Kidney glomerular epithelial cell (primary cell): Measurements from ENCODE around the gene DCPS.
A peak's percentile ranks its signal among the peaks of the same experiment; 100 is the strongest.

Experiments
- DNase-seq: peaks from one replicate; lab custom pipeline; 2025; lab: John Stamatoyannopoulos, UW

The DCPS gene

DNA sequence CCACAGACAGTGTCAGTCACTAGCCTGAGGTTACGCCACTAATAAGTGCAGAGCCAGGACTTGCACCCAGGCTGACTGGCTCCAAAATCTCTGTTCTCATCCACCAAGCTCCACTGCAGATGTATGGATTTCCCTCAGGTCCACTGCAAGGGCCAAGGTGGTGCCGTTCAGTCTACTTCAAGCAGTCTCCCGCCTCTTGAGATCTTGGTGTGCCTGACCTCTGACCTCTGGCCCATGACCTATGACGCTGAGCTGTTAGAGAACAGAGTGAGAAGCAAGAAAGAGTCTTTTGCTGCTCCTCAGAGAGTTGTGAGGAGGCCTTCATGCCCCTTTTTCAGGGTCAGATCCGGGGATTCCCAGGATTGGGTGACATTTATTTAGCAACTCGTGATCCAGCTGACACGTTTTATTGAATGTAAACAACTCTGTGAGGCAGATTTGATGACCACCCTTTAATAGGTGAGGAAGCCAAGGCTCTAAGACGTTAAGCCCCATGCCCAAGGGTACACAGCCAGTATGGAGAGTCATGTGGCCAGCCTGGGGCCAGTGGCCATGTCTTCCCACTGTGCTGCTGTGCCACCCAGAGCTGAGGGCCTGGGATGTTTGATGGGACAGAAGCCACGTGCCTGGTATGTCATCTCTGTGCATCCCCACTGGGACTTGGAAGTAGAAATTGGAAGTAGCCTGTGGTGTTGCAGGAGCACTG is 25.2 kb downstream of the DCPS start:
- DNase-seq, result no peak

DNA sequence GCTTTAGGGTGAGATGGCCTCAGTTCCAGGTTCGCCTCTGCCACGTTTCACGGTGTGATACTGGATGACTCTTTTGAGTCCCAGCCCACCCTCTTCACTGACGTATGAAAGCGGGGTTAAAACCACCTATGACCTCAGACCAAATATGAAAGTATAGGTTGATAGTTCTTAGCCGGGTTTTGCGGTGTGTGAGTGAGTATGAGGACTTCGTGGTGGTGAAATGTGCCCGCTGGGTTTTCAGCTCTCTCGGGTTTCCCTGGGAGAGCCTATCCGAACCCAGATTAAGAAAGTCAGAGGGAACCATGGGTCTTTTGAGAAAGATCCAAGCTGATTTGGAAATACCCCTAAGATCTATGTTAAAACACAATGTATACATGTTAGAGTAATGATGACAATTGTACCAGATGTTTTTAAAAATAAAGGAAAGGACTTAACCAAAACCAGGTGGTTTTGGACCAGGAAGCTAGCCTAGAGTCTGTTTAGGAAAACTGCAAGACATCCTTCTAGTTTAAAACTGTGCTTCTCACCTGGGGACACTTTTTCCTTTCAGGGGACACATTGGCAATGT is 25.9 kb downstream of the DCPS start:
- DNase-seq, result no peak

- DNase-seq, result no peak
These were observed 27.4 kb downstream of the DCPS start for GRCh38 chr11:126331286-126331685.

- peak; percentile 40 for DNase-seq
These were observed 28.4 kb downstream of the DCPS start for GRCh38 chr11:126332221-126332711.

GRCh38 chr11:126333142-126333541 is 29.3 kb downstream of the DCPS start:
- DNase-seq, result no peak

- DNase-seq, result no peak
These were observed 31.0 kb downstream of the DCPS start for GRCh38 chr11:126334659-126335462.

GRCh38 chr11:126335463-126335760 is 31.6 kb downstream of the DCPS start:
- DNase-seq, result no peak

DNA sequence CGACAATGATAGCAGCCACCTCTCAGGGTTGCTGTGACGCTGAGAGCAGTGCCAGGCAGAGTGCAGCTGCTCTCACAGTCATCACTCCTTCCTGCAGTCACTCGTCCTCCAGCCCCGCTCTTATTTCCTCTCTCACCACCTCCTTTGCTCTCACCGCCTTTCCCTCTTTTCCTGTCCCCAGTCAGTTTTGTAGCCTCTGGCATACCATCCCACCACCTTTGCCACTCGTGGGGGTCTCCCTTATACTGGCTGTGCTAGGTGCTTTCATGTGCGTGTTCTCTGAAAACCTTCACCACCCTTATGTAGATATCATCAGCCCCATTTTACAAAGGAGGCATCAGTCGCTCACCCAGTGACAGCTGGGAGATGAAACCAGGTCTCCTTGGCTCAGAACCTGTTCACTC is 32.3 kb downstream of the DCPS start:
- DNase-seq, result no peak

DNA sequence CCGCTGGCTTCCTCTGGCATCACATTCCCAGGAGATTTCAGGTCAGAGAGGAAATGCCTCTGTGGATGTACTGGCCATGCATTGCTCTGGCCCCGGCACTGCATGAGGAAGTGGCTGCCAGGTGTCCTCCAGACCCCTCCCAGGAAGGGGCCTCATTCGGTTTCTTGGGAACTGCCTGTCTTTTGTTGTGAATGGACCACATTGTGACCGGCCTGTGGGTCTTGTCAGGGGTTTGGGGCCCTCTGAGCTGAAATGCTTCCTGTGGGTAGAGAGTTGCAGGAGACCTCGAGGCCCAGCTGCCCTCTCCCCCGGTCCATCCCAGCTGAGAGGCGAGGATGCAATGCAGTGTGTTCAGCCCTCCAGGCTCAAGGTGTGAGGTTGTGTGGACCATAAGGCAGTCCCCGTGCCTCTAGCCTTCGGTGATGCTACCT is 32.8 kb downstream of the DCPS start:
- DNase-seq, result no peak

DNA sequence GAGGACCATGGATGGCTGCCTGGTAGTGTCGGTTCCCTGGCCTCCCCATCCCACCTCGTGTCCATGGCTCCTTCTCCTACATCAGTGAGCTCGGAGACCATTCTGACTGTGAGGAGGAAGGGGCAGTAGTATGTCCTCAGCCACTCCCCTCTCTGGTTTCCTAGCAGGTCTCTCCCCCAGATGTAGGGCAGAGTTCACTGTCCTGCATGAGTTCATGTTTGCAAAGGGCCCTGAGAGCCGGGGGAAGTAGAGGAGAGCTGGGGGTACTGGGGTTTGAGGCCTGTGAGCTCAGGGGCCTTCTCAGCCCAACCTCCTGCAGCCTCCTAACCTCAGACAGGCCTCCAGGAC is 33.2 kb downstream of the DCPS start:
- DNase-seq, result no peak

- DNase-seq, result no peak
These were observed 33.8 kb downstream of the DCPS start for GRCh38 chr11:126337474-126338241.

DNA sequence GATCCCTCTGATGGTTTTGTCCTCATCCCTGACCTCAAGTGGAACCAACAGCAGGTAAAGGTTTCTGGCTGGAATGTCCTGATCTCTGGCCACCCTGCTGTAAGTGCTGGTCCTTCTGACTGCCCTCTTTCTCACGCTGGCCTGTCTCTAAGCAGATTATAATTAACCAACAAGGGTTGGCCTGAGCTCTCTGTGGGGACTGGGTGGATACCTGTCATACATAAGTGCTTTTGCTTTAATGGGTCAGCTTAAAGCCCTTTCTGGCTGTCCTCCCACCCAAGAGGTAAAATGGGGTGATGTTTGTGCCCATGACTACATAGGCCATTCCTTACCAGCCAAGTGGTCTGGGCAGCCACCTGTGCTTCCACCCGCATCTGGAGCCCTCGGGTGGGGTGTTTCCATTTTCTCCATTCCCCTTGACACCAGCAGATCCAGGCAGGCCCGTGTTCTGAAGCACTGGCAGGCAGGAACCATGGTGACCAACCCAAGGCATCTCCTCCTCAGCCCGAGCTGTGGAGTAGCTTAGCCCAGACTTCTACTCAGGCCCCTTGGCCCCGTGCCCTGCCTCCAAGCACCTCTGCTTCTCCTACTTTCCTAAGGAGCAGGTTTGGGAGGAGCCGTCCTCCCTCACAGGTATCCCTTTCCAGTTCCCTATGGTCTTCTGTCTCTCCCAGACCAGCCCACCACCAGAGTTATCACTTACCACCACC is 34.6 kb downstream of the DCPS start:
- DNase-seq, result no peak

- DNase-seq, result no peak
These were observed 35.4 kb downstream of the DCPS start for GRCh38 chr11:126339073-126339862.

GRCh38 chr11:126339863-126340434 is 36.1 kb downstream of the DCPS start:
- DNase-seq, result no peak

DNA sequence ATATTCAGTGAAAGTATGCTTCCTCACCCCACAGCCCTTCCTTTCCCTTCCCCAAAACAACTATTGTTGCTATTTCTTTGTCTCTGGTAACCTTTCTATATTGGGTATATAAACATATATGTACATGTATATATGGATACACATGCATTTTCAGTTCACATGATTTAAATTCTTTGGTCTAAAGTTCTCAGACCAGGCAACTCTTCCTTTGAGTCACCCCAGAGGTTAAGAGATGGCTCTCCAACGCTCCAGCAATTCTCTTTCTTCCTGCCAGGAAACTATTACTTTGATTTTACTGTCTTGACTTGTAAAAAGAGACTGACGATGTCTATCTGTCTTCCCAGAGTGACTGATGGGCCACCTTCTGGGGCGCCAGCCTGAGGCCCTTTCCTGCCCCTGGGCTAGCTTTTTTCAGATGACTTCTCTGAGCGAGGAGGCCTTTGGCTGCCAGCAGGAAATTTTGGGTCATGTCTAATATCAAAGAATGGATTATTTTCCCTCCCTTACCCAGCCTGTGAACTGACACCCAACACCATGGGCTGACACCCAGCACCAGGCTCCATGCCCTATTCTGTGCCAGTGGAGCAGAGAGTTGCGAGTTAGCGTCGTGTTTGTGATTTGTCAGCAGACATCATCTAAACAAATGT is 37.2 kb downstream of the DCPS start:
- no peak for DNase-seq

DNA sequence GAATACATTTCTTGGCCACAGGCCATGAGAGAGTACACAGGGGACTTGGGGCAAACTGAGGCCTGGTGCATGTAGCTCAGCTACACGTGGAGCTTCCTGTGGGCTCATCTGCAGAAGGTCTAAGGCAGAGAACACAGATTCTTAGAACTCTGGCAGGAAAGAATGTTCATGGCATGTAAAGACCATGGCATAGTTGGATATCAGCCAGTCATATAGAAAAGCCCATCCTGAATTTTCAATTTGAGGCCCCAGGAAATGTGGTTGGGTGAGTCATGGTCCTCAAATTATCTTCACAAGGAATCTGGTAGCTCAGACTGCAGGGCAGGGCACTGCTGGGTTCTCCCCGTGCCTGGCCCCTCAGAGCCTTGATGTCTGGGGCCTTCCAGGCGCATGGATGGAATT is 37.9 kb downstream of the DCPS start:
- no peak for DNase-seq

DNA sequence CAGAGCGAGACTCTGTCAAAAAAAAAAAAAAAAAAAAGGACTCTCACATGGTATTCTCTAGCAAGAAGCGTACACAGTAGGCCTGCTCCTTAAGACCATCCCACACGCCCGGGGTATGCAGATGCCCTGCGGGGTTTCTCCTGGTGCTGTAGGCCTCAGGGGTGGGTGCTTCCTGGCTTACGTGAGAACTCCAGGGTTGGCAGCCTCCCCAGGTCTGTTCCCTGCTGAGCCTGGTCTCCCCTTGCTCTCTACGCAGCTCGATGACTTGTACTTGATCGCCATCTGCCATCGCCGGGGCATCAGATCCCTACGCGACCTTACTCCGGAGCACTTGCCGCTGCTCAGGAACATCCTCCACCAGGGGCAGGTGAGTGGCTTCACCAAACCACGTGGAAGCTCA is 39.2 kb downstream of the DCPS start:
- no peak for DNase-seq

DNA sequence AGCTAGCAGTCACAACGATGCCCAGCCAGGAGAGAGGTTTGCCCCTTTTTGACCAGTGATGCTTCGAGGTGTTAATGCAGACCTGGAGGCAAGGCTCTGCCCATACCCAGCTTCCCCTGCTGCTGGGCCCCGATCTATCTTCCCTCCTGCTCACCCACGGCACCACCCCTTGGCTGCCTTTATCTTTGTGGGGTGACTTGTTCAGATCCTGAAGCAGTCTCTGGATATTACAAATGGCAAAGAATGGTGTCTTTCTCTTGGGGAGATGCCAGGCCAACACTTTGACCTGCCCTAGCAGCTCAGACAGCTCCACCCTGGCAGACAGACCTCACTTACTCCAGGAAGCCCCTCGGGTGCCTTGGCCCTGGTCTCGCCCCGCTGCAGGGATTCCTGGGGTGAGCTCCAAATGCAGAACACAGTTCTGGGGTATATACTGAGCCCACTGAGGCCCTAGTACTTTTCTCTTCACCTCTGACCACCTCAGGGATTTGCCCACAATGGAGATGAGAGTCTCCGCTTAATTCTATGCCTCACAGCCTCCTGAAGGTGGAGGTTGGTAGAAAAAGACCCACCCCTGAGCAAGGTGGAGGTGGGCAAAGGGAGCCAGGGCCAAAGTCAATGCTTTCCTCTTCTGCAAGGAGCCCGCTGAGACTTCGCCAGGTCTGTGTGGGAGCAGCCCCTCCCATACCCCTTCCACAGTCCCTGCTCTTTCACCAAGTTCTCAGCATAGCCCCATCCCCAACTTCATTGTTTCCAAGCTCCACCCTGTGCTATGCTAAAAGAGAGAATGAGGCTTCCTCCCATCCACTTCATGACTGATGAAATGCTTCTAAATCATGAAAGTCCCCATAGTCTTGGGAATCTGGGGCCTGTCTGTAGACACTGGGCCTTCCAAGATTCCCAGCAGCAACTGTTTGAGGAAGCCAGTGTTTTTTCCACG is 40.6 kb downstream of the DCPS start:
- no peak for DNase-seq

DNA sequence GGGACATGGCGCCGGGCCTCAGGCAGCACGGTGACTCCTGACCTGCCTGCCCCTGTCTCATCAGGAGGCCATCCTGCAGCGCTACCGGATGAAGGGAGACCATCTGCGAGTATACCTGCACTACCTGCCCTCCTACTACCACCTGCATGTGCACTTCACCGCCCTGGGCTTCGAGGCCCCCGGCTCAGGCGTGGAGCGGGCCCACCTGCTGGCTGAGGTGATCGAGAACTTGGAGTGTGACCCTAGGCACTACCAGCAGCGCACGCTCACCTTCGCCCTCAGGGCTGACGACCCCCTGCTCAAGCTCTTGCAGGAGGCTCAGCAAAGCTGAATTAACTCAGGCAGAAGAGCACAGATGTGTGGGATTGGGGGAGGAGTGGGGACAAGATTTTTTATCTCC is 41.4 kb downstream of the DCPS start:
- no peak for DNase-seq
